Endodermal cell (in vitro differentiated cells): ENCODE results near the gene UBE2E3. TPM values are rescaled to one million over a fixed set of nuclear protein-coding genes. Genes with fewer than 3 reads are reported as not detected.

Experiments
- DNase-seq: peaks from one replicate; pipeline ENCODE4 v3.0.0-alpha.2; 2017
- H3K27ac ChIP-seq: 2 replicates; pipeline ENCODE4 v1.5.1; 2013; ENCODE audit warnings: mild to moderate bottlenecking, low read depth, low read length, moderate library complexity
- H3K27me3 ChIP-seq: 2 replicates; pipeline ENCODE4 v1.6.1; 2013; ENCODE audit warnings: mild to moderate bottlenecking, low read length, moderate library complexity; ENCODE audit not compliant: insufficient read depth, control insufficient read depth, poor library complexity, severe bottlenecking
- H3K36me3 ChIP-seq: 2 replicates; pipeline ENCODE4 v1.7.0; 2013; ENCODE audit warnings: mild to moderate bottlenecking, low read length, moderate library complexity; ENCODE audit not compliant: control insufficient read depth, insufficient read depth
- H3K4me1 ChIP-seq: one replicate; pipeline ENCODE4 v1.7.0; 2013; ENCODE audit warnings: low read length; ENCODE audit not compliant: control insufficient read depth, insufficient read depth
- H3K4me3 ChIP-seq: 2 replicates; pipeline ENCODE4 v1.5.1; 2013; ENCODE audit warnings: mild to moderate bottlenecking, low read length, moderate library complexity
- H3K9ac ChIP-seq: 2 replicates; pipeline ENCODE4 v1.6.1; 2013; ENCODE audit warnings: mild to moderate bottlenecking, low read length, moderate library complexity; ENCODE audit not compliant: poor library complexity, severe bottlenecking; ENCODE audit errors: extremely low read depth
- H3K9me3 ChIP-seq: 2 replicates; pipeline ENCODE4 v1.6.1; 2013; ENCODE audit warnings: mild to moderate bottlenecking, low read length, moderate library complexity; ENCODE audit not compliant: control insufficient read depth
- H3K27ac Mint-ChIP-seq: 2 replicates; pipeline ENCODE4 v1.8.0; 2020; ENCODE audit warnings: mixed read lengths
- H3K27me3 Mint-ChIP-seq: 2 replicates; pipeline ENCODE4 v1.8.0; 2021; ENCODE audit warnings: mild to moderate bottlenecking, mixed read lengths; ENCODE audit not compliant: insufficient read depth
- H3K36me3 Mint-ChIP-seq: 2 replicates; pipeline ENCODE4 v1.8.0; 2020; ENCODE audit warnings: low read depth, mixed read lengths
- H3K4me1 Mint-ChIP-seq: 2 replicates; pipeline ENCODE4 v1.8.0; 2020; ENCODE audit warnings: mixed read lengths
- H3K4me3 Mint-ChIP-seq: 2 replicates; pipeline ENCODE4 v1.8.0; 2020; ENCODE audit warnings: mild to moderate bottlenecking, moderate library complexity, mixed read lengths
- H3K9me3 Mint-ChIP-seq: 2 replicates; pipeline ENCODE4 v1.8.0; 2020; ENCODE audit warnings: mild to moderate bottlenecking, mixed read lengths
- CTCF ChIP-seq: fragments of 200-600 bp; sonication (generic); conservative IDR thresholded peaks from 2 replicates; pipeline ENCODE4 v1.5.0; 2021; ENCODE audit warnings: antibody characterized with exemption, mild to moderate bottlenecking
- WGBS, 2 experiments: methylation state at CpG; one replicate each; pipeline versions ENCODE4 v1.1.5 to v1.1.7; 2013; ENCODE audit warnings: missing lambda C conversion rate in 2 of 2, mixed read lengths in 1 of 2; ENCODE audit not compliant: insufficient coverage in 1 of 2, insufficient read length in 1 of 2; 5-methylcytosine and 5-hydroxymethylcytosine counted together
- total RNA-seq, 2 donors: library from RNA; stranded (reverse); fragmentation: NEBNext Ultra II Directional in 1 of 2; extraction: Animal tissue kit (Norgen Biotek cat#: 25700) in 1 of 2; gene quantifications; 2 replicates in 1 of 2; 3 replicates in 1 of 2; pipeline ENCODE4 v1.2.1, GENCODE V29; 2021

The UBE2E3 gene
- total RNA-seq, 2 donors from 2014 or later: 84.2 to 85.0 TPM

- no peak overlapping the region for H3K4me3 ChIP-seq
- no peaks in the 10 kb centered on the region for H3K9me3 Mint-ChIP-seq
- H3K27ac Mint-ChIP-seq: no peak overlapping the region
- DNase-seq: no peak
- H3K36me3 Mint-ChIP-seq: no peaks in the 10 kb centered on the region
- H3K27me3 Mint-ChIP-seq: no peaks in the 10 kb centered on the region
- no peak for TF ChIP-seq CTCF
- peaks cover 15% of the 10 kb centered on the region for H3K4me1 Mint-ChIP-seq
- H3K9me3 ChIP-seq: no peaks in the 10 kb centered on the region
- no peaks in the 10 kb centered on the region for H3K27me3 ChIP-seq
- H3K9ac ChIP-seq: no peak overlapping the region
- no peaks in the 10 kb centered on the region for H3K36me3 ChIP-seq
- no peaks in the 10 kb centered on the region for H3K4me1 ChIP-seq
- 68% methylated on average over 3 of the region's 4 CpGs for WGBS, 2 experiments
- no peak overlapping the region for H3K4me3 Mint-ChIP-seq
- H3K27ac ChIP-seq: no peak overlapping the region
Measured at GRCh38 chr2:181047829-181048228, 67.4 kb downstream of the UBE2E3 start.

DNA sequence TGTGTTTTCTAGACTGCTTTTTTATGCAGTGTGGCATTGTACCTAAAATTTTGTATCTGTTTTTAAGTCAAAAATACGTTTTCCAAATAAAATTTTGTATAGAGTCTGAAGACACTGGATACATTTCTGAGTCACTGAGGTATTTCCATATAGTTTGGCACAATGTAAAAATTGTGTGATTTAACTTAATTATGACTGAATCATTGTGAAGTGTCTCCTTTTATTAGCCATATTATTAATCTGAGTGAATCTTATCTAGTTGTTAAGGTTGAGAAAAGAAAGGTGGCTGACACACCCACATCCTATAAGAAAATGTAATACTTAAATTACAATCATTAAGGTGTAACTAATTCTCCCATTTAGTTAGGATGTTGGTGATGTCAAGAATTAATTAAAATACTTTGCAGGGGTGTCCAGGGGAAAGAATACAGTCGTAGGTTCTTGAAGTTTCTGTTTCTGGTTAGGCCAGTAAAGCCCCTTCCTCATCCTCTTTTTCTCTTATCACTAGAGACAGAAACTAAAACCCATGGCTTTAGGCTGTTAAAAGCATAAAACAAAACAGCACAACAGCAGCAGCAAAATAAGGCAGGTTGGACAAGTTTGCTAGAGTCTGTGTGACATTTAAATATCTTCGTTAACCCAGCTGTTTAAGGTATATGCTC lies 71.6 kb downstream of the UBE2E3 start:
- no peak overlapping the region for H3K27ac Mint-ChIP-seq
- H3K27me3 ChIP-seq: no peaks in the 10 kb centered on the region
- DNase-seq: no peak
- peaks cover 16% of the 10 kb centered on the region for H3K4me1 Mint-ChIP-seq
- H3K4me3 Mint-ChIP-seq: no peak overlapping the region
- no peaks in the 10 kb centered on the region for H3K27me3 Mint-ChIP-seq
- H3K9ac ChIP-seq: no peak overlapping the region
- H3K36me3 ChIP-seq: no peaks in the 10 kb centered on the region
- no peak overlapping the region for H3K4me3 ChIP-seq
- WGBS, 2 experiments: 86 to 89% methylated on average over 1 to 3 of the region's 3 CpGs
- TF ChIP-seq CTCF: no peak
- no peaks in the 10 kb centered on the region for H3K9me3 Mint-ChIP-seq
- H3K27ac ChIP-seq: no peak overlapping the region
- H3K9me3 ChIP-seq: no peaks in the 10 kb centered on the region
- peaks cover 4% of the 10 kb centered on the region for H3K36me3 Mint-ChIP-seq
- H3K4me1 ChIP-seq: no peaks in the 10 kb centered on the region

- Histone ChIP-seq H3K9me3 (no peaks in the 10 kb centered on the region), H3K9ac (no peak overlapping the region), H3K27me3 (no peaks in the 10 kb centered on the region), H3K36me3 (no peaks in the 10 kb centered on the region), H3K4me3 (no peak overlapping the region), H3K27ac (no peak overlapping the region), H3K4me1 (no peaks in the 10 kb centered on the region)
- Mint-ChIP-seq H3K4me1 (peaks cover 16% of the 10 kb centered on the region), H3K27me3 (no peaks in the 10 kb centered on the region), H3K36me3 (peaks cover 4% of the 10 kb centered on the region), H3K9me3 (no peaks in the 10 kb centered on the region), H3K27ac (no peak overlapping the region), H3K4me3 (no peak overlapping the region)
- no peak for DNase-seq
- no peak for TF ChIP-seq CTCF
Measured at GRCh38 chr2:181052523-181052891, 72.1 kb downstream of the UBE2E3 start.
